Brain pericyte (primary cell): Measurements from ENCODE around the gene CTSF.
"Not testable (repeated sequence)": the region's sequence is repeated elsewhere in the genome, so short reads cannot be mapped to it uniquely, and the experiment has no call there.

Experiments
- DNase-seq: peaks from one replicate; pipeline ENCODE4 v3.0.0-alpha.2; 2012; ENCODE audit warnings: low read depth, low spot score

Gene CTSF

GRCh38 chr11:66589996-66590675 lies 21.7 kb upstream of the CTSF start:
- no peak for DNase-seq

GRCh38 chr11:66589315-66589714 lies 20.9 kb upstream of the CTSF start:
- not testable (repeated sequence) for DNase-seq

GRCh38 chr11:66586136-66586535 lies 17.7 kb upstream of the CTSF start:
- DNase-seq, result no peak

- not testable (repeated sequence) for DNase-seq
Observed at GRCh38 chr11:66585447-66585846, 17.0 kb upstream of the CTSF start.

GRCh38 chr11:66582565-66583147 lies 14.2 kb upstream of the CTSF start:
- not testable (repeated sequence) for DNase-seq

GRCh38 chr11:66581261-66581660 lies 12.9 kb upstream of the CTSF start:
- DNase-seq, result no peak

GRCh38 chr11:66580803-66581202 lies 12.4 kb upstream of the CTSF start:
- no peak for DNase-seq

- DNase-seq, result no peak
Observed at GRCh38 chr11:66579017-66579606, 10.7 kb upstream of the CTSF start.

- no peak for DNase-seq
Observed at GRCh38 chr11:66570850-66571180, 2.4 kb upstream of the CTSF start.

GRCh38 chr11:66570079-66570849 lies 1.9 kb upstream of the CTSF start:
- no peak for DNase-seq

GRCh38 chr11:66569076-66569475 lies 670 bp upstream of the CTSF start:
- DNase-seq, result no peak

GRCh38 chr11:66567787-66568123 lies 651 bp downstream of the CTSF start:
- DNase-seq, result no peak

- DNase-seq, result no peak
Observed at GRCh38 chr11:66566221-66566620, 2.2 kb downstream of the CTSF start.

GRCh38 chr11:66564984-66565383 lies 3.4 kb downstream of the CTSF start:
- DNase-seq, result no peak

- DNase-seq, result no peak
Observed at GRCh38 chr11:66564538-66564937, 3.9 kb downstream of the CTSF start.

GRCh38 chr11:66563832-66564231 lies 4.6 kb downstream of the CTSF start:
- DNase-seq, result no peak

- DNase-seq, result no peak
Observed at GRCh38 chr11:66562907-66563583, 5.4 kb downstream of the CTSF start.

GRCh38 chr11:66562275-66562674 lies 6.1 kb downstream of the CTSF start:
- no peak for DNase-seq

GRCh38 chr11:66561975-66562248 lies 6.5 kb downstream of the CTSF start:
- DNase-seq, result no peak

- DNase-seq, result no peak
Observed at GRCh38 chr11:66561178-66561974, 7.0 kb downstream of the CTSF start.

GRCh38 chr11:66559866-66560676 lies 8.3 kb downstream of the CTSF start:
- no peak for DNase-seq
